ENCODE results near the gene CEP350. TPM values are rescaled to one million over a fixed set of nuclear protein-coding genes. Genes with fewer than 3 reads are reported as not detected.
"Not testable (repeated sequence)": the region's sequence is repeated elsewhere in the genome, so short reads cannot be mapped to it uniquely, and the experiment has no call there.

Gene CEP350
- total RNA-seq, 2 donors from 2014 or later, result 32.2 to 42.2 TPM

GRCh38 chr1:180133193-180133592, 178.6 kb downstream of the CEP350 start:
- WGBS, 2 experiments (ENCODE audit: insufficient coverage in 1 of 2, insufficient read length in 1 of 2), result 86% methylated on average over 1 of the region's 1 CpG; no CpG with 5 or more reads in 1 of the 2 experiments
- H3K4me3 ChIP-seq (ENCODE audit: low read length), result no peak overlapping the region
- no peaks in the 10 kb centered on the region for H3K9me3 ChIP-seq (ENCODE audit: control insufficient read depth, low read length)
- no peaks in the 10 kb centered on the region for H3K9me3 Mint-ChIP-seq
- H3K9ac ChIP-seq (ENCODE audit: extremely low read depth, low read length, poor library complexity, severe bottlenecking), result no peak overlapping the region
- peaks cover 7% of the 10 kb centered on the region for H3K4me1 Mint-ChIP-seq
- H3K4me1 ChIP-seq (ENCODE audit: control insufficient read depth, insufficient read depth, low read length), result no peaks in the 10 kb centered on the region
- no peaks in the 10 kb centered on the region for H3K36me3 ChIP-seq (ENCODE audit: control insufficient read depth, insufficient read depth, low read length)
- H3K36me3 Mint-ChIP-seq (ENCODE audit: low read depth), result no peaks in the 10 kb centered on the region
- H3K27me3 Mint-ChIP-seq (ENCODE audit: insufficient read depth), result peaks cover 15% of the 10 kb centered on the region
- no peak overlapping the region for H3K27ac Mint-ChIP-seq
- TF ChIP-seq CTCF (conservative IDR thresholded peaks at IDR 0.05), result no peak
- peaks cover 5% of the 10 kb centered on the region for H3K27me3 ChIP-seq (ENCODE audit: control insufficient read depth, insufficient read depth, low read length, poor library complexity, severe bottlenecking)
- no peak for DNase-seq
- H3K4me3 Mint-ChIP-seq, result no peak overlapping the region
- H3K27ac ChIP-seq (ENCODE audit: low read depth, low read length), result no peak overlapping the region

GRCh38 chr1:180133688-180134087, 179.1 kb downstream of the CEP350 start:
- not testable (repeated sequence) for H3K27ac Mint-ChIP-seq; H3K9ac ChIP-seq (ENCODE audit: extremely low read depth, low read length, poor library complexity, severe bottlenecking); H3K27ac ChIP-seq (ENCODE audit: low read depth, low read length); H3K4me3 Mint-ChIP-seq; H3K9me3 ChIP-seq (ENCODE audit: control insufficient read depth, low read length); H3K36me3 ChIP-seq (ENCODE audit: control insufficient read depth, insufficient read depth, low read length); H3K9me3 Mint-ChIP-seq; H3K27me3 ChIP-seq (ENCODE audit: control insufficient read depth, insufficient read depth, low read length, poor library complexity, severe bottlenecking); H3K4me1 ChIP-seq (ENCODE audit: control insufficient read depth, insufficient read depth, low read length); H3K36me3 Mint-ChIP-seq (ENCODE audit: low read depth); H3K4me3 ChIP-seq (ENCODE audit: low read length); DNase-seq; H3K4me1 Mint-ChIP-seq
- 88 to 94% methylated on average over 7 to 9 of the region's 9 CpGs for WGBS, 2 experiments (ENCODE audit: insufficient coverage in 1 of 2, insufficient read length in 1 of 2)
- peaks cover 15% of the 10 kb centered on the region for H3K27me3 Mint-ChIP-seq (ENCODE audit: insufficient read depth)

GRCh38 chr1:180135535-180135934, 180.9 kb downstream of the CEP350 start:
- no peak overlapping the region for H3K27ac ChIP-seq (ENCODE audit: low read depth, low read length)
- no peaks in the 10 kb centered on the region for H3K9me3 ChIP-seq (ENCODE audit: control insufficient read depth, low read length)
- no peak overlapping the region for H3K9ac ChIP-seq (ENCODE audit: extremely low read depth, low read length, poor library complexity, severe bottlenecking)
- H3K4me1 ChIP-seq (ENCODE audit: control insufficient read depth, insufficient read depth, low read length), result no peaks in the 10 kb centered on the region
- H3K36me3 ChIP-seq (ENCODE audit: control insufficient read depth, insufficient read depth, low read length), result no peaks in the 10 kb centered on the region
- no peaks in the 10 kb centered on the region for H3K4me1 Mint-ChIP-seq
- H3K27me3 Mint-ChIP-seq (ENCODE audit: insufficient read depth), result peaks cover 15% of the 10 kb centered on the region
- no peak for TF ChIP-seq CTCF (conservative IDR thresholded peaks at IDR 0.05)
- no peak overlapping the region for H3K4me3 Mint-ChIP-seq
- no peak for DNase-seq
- no peak overlapping the region for H3K27ac Mint-ChIP-seq
- WGBS, 2 experiments (ENCODE audit: insufficient coverage in 1 of 2, insufficient read length in 1 of 2), result 90% methylated on average over 1 of the region's 1 CpG; no CpG with 5 or more reads in 1 of the 2 experiments
- H3K36me3 Mint-ChIP-seq (ENCODE audit: low read depth), result no peaks in the 10 kb centered on the region
- peaks cover 5% of the 10 kb centered on the region for H3K27me3 ChIP-seq (ENCODE audit: control insufficient read depth, insufficient read depth, low read length, poor library complexity, severe bottlenecking)
- no peaks in the 10 kb centered on the region for H3K9me3 Mint-ChIP-seq
- no peak overlapping the region for H3K4me3 ChIP-seq (ENCODE audit: low read length)

- no peak overlapping the region for H3K4me3 Mint-ChIP-seq
- peaks cover 15% of the 10 kb centered on the region for H3K27me3 Mint-ChIP-seq (ENCODE audit: insufficient read depth)
- Histone ChIP-seq H3K27ac (ENCODE audit: low read depth, low read length) (no peak overlapping the region), H3K9ac (ENCODE audit: extremely low read depth, low read length, poor library complexity, severe bottlenecking) (no peak overlapping the region), H3K9me3 (ENCODE audit: control insufficient read depth, low read length) (no peaks in the 10 kb centered on the region), H3K27me3 (ENCODE audit: control insufficient read depth, insufficient read depth, low read length, poor library complexity, severe bottlenecking) (peaks cover 5% of the 10 kb centered on the region), H3K4me3 (ENCODE audit: low read length) (no peak overlapping the region), H3K36me3 (ENCODE audit: control insufficient read depth, insufficient read depth, low read length) (no peaks in the 10 kb centered on the region), H3K4me1 (ENCODE audit: control insufficient read depth, insufficient read depth, low read length) (no peaks in the 10 kb centered on the region)
- H3K4me1 Mint-ChIP-seq, result no peaks in the 10 kb centered on the region
- 85 to 88% methylated on average over 1 to 4 of the region's 4 CpGs for WGBS, 2 experiments (ENCODE audit: insufficient coverage in 1 of 2, insufficient read length in 1 of 2)
- TF ChIP-seq CTCF (conservative IDR thresholded peaks at IDR 0.05), result no peak
- no peaks in the 10 kb centered on the region for H3K9me3 Mint-ChIP-seq
- no peak for DNase-seq
- no peak overlapping the region for H3K27ac Mint-ChIP-seq
- no peaks in the 10 kb centered on the region for H3K36me3 Mint-ChIP-seq (ENCODE audit: low read depth)
Observed at GRCh38 chr1:180136331-180136967, 181.8 kb downstream of the CEP350 start.
